Spleen (tissue), 7 donors: Measurements from ENCODE around the gene KIF19.

Experiments used
- POLR2A ChIP-seq, 3 donors: fragments of 450-650 bp; IDR thresholded peaks; one replicate each; pipeline ENCODE4 v1.5.1; 2017; ENCODE audit warnings: antibody characterized with exemption in 3 of 3, mild to moderate bottlenecking in 1 of 3
- POLR2AphosphoS5 ChIP-seq, 3 donors: sonication (generic); formaldehyde crosslinking; IDR thresholded peaks; one replicate each; pipeline ENCODE4 v1.5.1; 2017; ENCODE audit warnings: antibody characterized with exemption in 3 of 3
- TF ChIP-seq, protein P1 (sequence below), 11 experiments: fragments of 200-600 bp in 7 of 11; fragments of 450-650 bp in 4 of 11; sonication (generic) in 4 of 11; IDR thresholded peaks in 8 of 11; conservative IDR thresholded peaks in 3 of 11; 1 replicate in 7 of 11; 2 replicates in 4 of 11; pipeline versions ENCODE4 v1.4.0 to v1.8.0; 2016 to 2021; ENCODE audit warnings: antibody characterized with exemption in 11 of 11, inconsistent platforms in 4 of 11, mild to moderate bottlenecking in 1 of 11
- donor health status: DM: no; HTN: no; CAD: no; lungs with moderate emphysema.
- donor health status: DM: no; HTN: no; CAD: no.
- donor health status: DM: no; HTN: no; CAD: no.

- TF ChIP-seq POLR2A (IDR thresholded peaks at IDR 0.05) (no peak), POLR2AphosphoS5 (IDR thresholded peaks at IDR 0.05) (no peak)
- TF ChIP-seq, protein P1, sequence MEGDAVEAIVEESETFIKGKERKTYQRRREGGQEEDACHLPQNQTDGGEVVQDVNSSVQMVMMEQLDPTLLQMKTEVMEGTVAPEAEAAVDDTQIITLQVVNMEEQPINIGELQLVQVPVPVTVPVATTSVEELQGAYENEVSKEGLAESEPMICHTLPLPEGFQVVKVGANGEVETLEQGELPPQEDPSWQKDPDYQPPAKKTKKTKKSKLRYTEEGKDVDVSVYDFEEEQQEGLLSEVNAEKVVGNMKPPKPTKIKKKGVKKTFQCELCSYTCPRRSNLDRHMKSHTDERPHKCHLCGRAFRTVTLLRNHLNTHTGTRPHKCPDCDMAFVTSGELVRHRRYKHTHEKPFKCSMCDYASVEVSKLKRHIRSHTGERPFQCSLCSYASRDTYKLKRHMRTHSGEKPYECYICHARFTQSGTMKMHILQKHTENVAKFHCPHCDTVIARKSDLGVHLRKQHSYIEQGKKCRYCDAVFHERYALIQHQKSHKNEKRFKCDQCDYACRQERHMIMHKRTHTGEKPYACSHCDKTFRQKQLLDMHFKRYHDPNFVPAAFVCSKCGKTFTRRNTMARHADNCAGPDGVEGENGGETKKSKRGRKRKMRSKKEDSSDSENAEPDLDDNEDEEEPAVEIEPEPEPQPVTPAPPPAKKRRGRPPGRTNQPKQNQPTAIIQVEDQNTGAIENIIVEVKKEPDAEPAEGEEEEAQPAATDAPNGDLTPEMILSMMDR (IDR thresholded peaks at IDR 0.05 in 8 of 11, conservative IDR thresholded peaks at IDR 0.05 in 3 of 11) = no peak
Measured at GRCh38 chr17:74367206-74367605, 41.2 kb downstream of the KIF19 start, which contains the start of gene GPR142.
